ENCODE data around the gene SPATA31C1.
"Not testable (repeated sequence)": the region's sequence is repeated elsewhere in the genome, so short reads cannot be mapped to it uniquely, and the experiment has no call there.

SPATA31C1 gene

DNA sequence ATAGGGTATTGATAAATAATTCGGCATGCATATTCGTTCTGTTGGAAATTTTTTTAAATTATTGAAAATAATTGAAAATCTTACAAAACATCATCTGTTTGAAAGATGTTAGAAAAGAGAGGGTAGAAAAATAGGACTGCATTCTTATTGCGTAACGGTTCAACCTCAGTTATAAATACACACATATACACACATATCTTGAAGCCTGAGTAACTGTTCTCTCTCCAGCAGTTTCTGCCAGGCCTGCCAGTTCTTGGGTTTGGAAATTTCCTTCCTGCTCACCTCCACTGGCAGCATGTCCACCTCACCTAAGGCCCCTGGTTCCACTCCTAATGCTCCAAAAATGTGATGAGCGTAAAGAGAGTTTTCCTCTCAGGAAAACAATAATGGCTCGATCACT, 26.0 kb upstream of the SPATA31C1 start:
- TF ChIP-seq, protein P1, sequence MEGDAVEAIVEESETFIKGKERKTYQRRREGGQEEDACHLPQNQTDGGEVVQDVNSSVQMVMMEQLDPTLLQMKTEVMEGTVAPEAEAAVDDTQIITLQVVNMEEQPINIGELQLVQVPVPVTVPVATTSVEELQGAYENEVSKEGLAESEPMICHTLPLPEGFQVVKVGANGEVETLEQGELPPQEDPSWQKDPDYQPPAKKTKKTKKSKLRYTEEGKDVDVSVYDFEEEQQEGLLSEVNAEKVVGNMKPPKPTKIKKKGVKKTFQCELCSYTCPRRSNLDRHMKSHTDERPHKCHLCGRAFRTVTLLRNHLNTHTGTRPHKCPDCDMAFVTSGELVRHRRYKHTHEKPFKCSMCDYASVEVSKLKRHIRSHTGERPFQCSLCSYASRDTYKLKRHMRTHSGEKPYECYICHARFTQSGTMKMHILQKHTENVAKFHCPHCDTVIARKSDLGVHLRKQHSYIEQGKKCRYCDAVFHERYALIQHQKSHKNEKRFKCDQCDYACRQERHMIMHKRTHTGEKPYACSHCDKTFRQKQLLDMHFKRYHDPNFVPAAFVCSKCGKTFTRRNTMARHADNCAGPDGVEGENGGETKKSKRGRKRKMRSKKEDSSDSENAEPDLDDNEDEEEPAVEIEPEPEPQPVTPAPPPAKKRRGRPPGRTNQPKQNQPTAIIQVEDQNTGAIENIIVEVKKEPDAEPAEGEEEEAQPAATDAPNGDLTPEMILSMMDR (IDR thresholded peaks at IDR 0.05; ENCODE audit: borderline replicate concordance, insufficient read depth, low read depth, low read length): no peak
- H3K4me3 ChIP-seq (ENCODE audit: low read depth, low read length): no peak overlapping the region

GRCh38 chr9:87892956-87893355, 24.8 kb upstream of the SPATA31C1 start:
- H3K4me3 ChIP-seq (ENCODE audit: low read depth, low read length): no peak overlapping the region
- TF ChIP-seq, protein P1 (IDR thresholded peaks at IDR 0.05; ENCODE audit: borderline replicate concordance, insufficient read depth, low read depth, low read length): no peak

DNA sequence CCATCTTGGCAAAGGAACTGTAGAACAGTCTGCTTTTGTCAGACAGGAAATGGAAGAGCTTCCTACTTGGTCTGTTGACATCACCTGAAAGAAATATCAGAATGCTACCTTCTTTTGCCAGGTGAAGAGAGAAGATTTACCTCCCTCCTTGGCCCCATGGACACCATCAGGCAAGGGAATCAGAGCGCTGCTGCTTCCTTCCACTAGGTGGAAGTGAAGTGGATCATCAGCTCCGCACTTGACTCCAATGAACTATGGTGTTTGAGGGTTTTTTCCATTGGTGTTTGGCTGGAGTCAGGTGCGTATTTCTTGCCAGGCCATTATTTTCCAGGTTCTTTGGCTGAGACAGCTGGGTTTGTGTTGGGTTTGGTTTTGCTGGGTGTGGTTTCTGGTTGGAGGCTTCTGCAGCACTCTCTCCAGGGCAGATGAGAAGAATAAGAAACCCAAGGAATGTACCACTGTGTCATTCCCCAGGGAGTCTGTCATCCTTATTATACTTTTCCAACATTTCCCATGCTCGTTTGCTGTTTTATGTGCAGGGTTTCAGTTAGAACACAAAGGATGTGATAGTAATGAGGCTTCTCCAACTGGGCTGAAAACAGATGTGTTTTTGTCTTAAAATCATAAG, 22.6 kb upstream of the SPATA31C1 start:
- H3K4me3 ChIP-seq (ENCODE audit: low read depth, low read length): no peak overlapping the region
- TF ChIP-seq, protein P1 (IDR thresholded peaks at IDR 0.05; ENCODE audit: borderline replicate concordance, insufficient read depth, low read depth, low read length): no peak

- no peak overlapping the region for H3K4me3 ChIP-seq (ENCODE audit: low read depth, low read length)
- TF ChIP-seq, protein P1 (IDR thresholded peaks at IDR 0.05; ENCODE audit: borderline replicate concordance, insufficient read depth, low read depth, low read length): no peak
Observed at GRCh38 chr9:87896891-87897290, 20.9 kb upstream of the SPATA31C1 start.

- TF ChIP-seq, protein P1 (IDR thresholded peaks at IDR 0.05; ENCODE audit: borderline replicate concordance, insufficient read depth, low read depth, low read length): no peak
- no peak overlapping the region for H3K4me3 ChIP-seq (ENCODE audit: low read depth, low read length)
Observed at GRCh38 chr9:87898151-87898550, 19.6 kb upstream of the SPATA31C1 start.

GRCh38 chr9:87902371-87902770, 15.4 kb upstream of the SPATA31C1 start:
- H3K4me3 ChIP-seq (ENCODE audit: low read depth, low read length): not testable (repeated sequence)

DNA sequence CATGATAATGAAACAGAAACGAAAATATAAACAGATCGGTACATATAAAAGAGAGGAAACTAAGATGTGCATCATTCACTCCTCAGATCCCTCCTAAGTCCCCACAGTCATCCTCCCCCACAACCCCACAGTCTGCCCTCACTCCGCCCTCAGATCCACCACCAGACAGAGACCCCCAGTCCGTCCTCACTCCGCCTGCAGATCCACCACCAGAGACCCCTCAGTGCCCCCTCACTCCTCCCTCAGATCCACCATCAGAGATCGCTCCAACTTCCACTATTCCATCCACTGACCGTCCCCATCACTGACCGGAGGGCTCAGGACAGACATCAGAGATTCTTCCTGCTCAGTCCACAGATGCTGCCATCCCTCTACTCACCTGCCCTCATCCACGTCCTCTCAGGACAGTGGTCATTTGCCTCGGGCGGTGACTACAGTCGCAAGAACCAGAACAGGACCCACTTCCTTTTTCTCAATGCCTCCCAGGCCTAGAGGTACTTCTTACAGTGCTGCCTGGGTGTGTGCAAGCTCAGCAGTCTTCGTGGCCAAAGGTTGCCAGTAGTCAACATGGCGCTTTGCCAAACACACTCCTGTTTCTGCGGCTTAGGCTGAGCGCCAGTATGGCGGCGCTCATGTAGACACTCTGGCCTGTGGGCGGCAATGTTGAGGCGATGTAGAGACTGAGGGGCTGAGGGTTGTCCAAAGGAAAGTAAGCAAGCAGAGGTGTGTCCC, 8.3 kb upstream of the SPATA31C1 start:
- H3K4me3 ChIP-seq (ENCODE audit: low read depth, low read length): no peak overlapping the region
- TF ChIP-seq, protein P1 (IDR thresholded peaks at IDR 0.05; ENCODE audit: borderline replicate concordance, insufficient read depth, low read depth, low read length): no peak
